ENCODE measurements around the gene RNF157. TPM values are rescaled to one million over a fixed set of nuclear protein-coding genes. Genes with fewer than 3 reads are reported as not detected.
A peak's percentile ranks its signal among the peaks of the same experiment; 100 is the strongest.
"Not testable (repeated sequence)": the region's sequence is repeated elsewhere in the genome, so short reads cannot be mapped to it uniquely, and the experiment has no call there.

Gene RNF157
- total RNA-seq, 1 donor from 2014 or later: 18.0 TPM

DNA sequence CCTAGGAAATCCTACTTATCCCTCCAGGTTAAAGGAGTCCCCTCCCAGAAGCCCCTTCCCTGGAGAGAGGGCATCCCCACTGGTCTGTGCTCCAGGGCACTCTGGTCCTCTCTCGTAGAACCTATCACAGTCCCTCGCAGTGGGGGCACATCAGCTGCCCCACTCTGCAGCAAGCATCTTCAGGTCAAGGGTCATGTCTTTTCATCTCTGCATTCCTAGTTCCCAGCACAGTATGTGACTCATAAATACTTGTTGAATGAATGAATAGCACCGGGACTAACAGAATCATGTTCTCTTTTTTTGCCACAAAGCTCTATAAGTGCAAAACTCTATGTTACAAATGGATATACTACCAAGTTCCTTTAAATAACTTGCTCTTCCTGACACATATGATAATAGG is 36.0 kb downstream of the RNF157 start:
- intact Hi-C loops (cut with micrococcal nuclease): no loop called here
- DNase-seq (no peak), ATAC-seq (no peak)

DNA sequence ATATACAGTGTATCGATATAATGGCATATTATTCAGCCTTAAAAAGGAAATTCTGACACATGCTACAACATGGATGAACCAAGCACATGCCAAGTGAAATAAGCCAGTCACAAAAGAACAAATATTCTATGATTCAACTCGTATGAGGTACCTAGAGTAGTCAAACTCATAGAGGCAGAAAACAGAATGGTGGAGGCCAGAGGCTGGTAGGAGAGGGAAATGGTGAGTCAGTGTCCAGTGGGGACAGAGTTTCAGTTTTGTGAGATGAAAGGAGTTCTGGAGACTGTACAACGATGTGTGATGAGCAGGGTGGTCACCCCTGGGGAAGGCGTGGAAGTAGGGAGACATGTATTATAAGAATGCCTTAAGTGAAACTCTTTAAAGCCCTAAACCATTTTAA is 39.9 kb downstream of the RNF157 start:
- DNase-seq: no peak
- intact Hi-C loops (cut with micrococcal nuclease): no loop called here
- ATAC-seq: no peak

DNA sequence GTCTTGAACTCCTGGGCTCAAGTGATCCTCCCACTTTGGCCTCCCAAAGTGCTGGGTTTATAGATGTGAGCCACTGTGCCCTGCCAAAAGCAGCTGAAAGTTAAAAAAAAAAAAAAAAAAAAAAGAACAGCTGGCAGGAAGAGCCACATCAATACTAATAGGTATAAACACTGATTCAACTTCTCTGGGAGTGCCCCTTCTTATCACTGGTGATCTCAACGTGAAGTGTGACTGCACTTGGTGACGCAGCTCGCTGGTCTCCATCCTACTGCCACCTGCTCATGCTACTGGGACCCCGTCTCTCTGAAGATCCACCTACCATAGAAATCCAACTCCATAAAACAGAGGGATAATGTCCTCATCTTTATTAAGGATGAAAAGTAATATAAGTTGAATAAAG is 40.8 kb downstream of the RNF157 start:
- intact Hi-C loops (cut with micrococcal nuclease): loop anchor here (10.0 kb wide), 1 partner anchor 55 kb away; no protein-coding TSS in a partner anchor
- ATAC-seq (no peak), DNase-seq (no peak)

DNA sequence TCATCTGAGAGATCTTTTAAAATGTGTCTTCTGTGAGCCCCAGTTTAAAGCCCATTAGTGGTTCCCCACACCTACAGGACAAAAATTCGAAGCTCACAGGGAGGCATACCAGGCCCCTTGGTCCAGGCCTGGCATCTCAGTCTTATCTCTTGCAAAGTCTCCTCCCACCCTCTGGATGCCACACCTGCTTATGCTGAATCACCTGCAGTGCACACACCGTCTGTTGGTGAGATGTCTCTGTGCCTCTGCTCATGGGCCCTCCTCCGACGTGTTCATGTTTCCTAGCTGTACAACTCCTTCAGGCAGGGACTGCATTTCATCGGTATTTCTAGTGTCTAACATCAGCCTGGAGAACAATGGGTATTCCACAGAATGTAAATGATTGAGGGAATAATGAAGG is 41.6 kb downstream of the RNF157 start:
- ATAC-seq: no peak
- intact Hi-C loops (cut with micrococcal nuclease): loop anchor here (10.0 kb wide), 1 partner anchor 56 kb away; no protein-coding TSS in a partner anchor
- DNase-seq: no peak

DNA sequence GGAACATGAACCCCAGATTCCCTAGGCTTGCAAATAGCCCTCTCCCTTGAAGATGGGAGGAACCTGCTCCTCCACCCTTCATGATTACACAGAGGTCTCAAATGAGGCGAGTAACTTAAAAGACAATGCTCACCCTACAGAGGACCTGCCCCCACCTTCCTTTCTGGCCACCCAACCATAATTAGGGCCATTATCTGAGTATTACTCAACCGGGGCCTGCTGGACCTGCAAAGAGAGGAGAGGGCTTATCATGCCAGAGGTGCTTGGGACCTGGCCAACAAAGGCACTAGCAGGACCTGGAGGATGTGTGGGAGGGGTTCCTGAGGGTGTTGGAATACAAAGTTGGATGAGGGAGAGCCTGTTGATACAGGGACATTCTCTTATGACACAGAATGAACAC is 42.4 kb downstream of the RNF157 start:
- DNase-seq (peak; percentile 76), ATAC-seq (peak; percentile 82)
- intact Hi-C loops (cut with micrococcal nuclease): loop anchor here (10.0 kb wide), 1 partner anchor 57 kb away; no protein-coding TSS in a partner anchor

DNA sequence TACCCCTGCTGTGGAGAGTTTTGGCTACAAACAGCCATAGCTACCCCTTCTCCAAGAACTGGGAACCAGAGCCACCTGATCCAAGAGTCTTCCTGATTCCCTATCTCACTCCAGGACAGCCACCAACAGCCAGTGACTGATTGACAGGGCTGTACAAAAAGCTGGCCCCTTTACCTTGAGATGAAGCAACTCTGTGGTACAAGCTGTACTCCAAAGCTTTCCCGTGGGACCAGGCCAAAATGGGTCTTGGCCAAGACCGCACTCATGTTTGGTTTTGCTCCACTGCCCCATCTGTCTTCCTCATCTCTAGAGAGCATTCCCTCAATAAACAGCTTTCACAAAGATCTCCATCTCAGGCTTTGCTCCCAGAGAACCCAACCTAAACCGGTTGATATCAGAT is 43.6 kb downstream of the RNF157 start:
- intact Hi-C loops (cut with micrococcal nuclease): loop anchor here (10.0 kb wide), 1 partner anchor 58 kb away; no protein-coding TSS in a partner anchor
- ATAC-seq (peak; percentile 93), DNase-seq (peak; percentile 85)

DNA sequence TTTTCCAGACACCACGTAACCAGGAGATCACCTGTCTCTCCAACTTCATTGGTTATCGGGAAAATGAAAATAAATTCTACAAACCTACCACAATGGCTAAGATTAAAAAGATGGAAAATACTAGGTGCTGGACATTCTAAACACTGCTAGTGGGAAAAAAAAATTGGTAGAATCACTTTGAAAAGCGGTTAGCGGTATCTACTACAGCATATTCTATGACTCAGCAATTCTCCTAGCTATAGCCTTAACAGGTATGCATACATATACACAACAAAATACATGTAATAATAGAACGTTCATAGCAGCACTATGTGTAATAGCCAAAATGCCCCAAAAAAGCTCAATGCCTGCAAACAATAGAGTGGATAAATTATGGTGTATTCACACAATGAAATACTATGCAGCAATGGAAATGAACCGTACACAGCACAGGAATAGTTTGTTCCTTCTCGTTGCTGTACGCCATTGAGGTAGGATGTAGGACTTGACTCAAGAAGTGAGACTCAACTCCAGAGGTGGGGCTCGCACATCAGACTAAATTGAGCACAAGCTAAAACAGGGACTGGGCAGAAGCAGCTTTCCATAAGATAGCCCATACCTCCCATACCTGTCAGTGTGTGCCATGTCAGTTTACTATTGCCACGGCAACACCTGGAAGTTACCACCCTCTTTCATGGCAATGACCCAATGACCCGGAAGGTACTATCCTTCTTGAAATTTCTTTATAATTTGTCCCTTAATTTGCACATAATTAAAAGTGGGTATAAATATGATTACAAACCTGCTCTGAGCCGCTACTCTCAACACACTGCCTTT is 44.8 kb downstream of the RNF157 start:
- ATAC-seq (no peak), DNase-seq (no peak)
- intact Hi-C loops (cut with micrococcal nuclease): loop anchor here (10.0 kb wide), 1 partner anchor 59 kb away; no protein-coding TSS in a partner anchor

DNA sequence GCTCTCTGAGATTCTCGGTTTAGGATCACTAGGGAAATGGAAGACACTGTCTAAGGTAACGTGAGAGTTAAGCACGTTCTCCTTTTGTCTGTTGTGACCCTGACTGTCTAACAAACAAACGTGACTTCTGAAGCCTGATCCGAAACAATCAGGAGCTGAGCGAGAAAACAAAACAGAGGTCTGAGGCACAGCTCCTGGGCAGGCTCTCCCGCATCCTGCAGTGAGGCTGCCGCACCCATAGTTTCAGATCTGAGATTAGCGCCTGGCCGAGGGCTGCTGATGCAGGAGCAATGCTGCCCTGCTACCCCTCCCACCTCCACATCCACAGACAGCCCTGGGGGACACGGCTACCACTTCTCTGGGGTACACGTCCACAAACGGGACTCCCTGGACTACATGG is 46.7 kb downstream of the RNF157 start:
- DNase-seq: no peak
- intact Hi-C loops (cut with micrococcal nuclease): loop anchor here (10.0 kb wide), 1 partner anchor 61 kb away; no protein-coding TSS in a partner anchor
- ATAC-seq: no peak

DNA sequence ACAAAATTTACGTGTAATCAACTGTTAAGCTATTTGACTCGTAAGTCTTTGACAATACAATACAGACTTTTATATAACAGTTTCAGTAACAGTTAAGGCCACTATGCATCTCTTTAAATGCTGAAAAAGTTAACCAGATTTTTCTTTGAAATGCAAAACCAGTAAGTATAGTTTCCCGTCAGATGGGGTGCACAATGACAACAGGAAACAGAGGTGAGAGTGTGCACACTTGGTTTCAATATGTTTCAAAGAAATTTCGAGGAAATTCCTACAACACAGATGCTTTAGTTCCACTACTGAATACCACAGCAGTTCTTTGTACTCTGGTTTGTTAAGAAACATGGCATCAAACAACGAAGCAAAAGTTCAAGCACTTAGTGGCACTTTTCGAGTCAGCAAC is 48.4 kb downstream of the RNF157 start:
- ATAC-seq (no peak), DNase-seq (no peak)
- intact Hi-C loops (cut with micrococcal nuclease): loop anchor here (10.0 kb wide), 1 partner anchor 63 kb away; no protein-coding TSS in a partner anchor

DNA sequence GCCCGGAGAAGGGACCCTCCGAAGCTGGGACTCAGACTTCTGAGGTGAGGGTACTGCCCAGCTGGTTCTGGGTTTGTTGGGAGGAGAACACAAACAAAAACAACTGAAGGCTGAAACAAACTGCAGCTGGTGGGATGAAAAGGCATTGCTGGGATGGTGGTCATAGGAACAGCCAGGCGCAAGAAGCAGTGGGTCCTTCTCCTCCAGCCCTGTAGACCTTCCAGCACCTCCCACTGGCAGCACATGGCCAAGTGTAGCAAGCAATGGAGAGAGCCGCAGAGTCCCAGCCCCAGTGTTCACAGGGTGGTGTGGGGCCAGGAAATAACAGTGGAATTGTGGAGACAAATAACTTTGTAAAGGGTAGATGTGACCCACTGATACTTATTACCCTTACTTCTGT is 50.6 kb downstream of the RNF157 start:
- ATAC-seq: no peak
- no peak for DNase-seq
- intact Hi-C loops (cut with micrococcal nuclease): loop anchor here (10.0 kb wide), 1 partner anchor 65 kb away; no protein-coding TSS in a partner anchor

DNA sequence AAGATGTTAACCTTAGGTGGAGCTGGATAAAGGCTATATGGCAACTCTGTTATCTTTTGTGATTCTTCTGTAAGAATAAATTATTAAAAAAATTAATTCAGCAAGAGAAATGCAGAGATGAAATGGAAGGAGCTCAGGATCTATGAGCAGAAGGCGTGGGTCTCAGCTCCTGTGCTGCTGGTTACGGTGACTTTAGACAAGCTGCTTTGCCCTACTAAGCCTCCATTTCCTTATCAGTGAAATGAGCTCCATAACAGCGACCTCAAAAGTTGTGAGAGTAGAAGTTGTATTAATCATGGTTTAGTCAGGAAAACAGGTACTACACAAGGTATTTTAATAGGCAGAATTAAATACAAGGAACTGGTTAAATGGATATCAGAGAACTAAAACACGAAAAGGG is 51.0 kb downstream of the RNF157 start:
- intact Hi-C loops (cut with micrococcal nuclease): no loop called here

DNA sequence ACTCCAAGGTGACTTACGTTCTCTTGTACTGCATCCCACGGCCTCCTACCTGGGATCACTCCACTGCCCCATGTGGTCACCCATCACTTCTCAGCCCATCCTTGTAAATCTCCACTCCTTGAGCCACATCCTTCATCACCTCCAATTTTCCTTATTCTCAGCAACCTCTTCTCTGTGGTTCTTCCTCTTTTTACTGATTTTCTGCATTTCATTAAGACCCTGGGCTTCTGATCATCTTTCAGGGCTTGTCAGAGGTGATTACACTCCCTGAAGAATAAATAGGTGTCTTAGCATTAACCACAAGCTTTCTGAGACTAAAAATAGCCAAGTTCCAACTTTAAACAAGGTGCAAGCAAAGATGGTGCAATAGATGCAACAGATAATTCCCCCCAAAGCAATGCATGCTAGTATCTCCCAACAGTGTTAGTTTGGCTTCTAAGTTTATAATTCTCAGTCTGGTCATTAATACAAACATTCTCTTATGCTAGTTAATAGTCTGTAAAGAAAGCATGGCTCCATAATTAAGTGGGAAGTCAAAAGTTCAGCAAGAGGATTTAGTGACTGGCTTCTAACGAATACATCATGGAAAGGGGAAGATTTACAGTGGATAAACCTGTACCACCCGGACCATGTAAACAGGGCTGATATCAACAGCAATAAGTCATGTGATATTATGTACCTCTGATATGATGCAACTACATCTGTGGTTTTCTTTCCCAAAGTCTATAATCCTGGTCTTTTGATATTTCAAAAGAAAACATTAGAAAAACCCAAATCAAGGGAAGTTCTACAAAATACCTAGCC is 51.9 kb downstream of the RNF157 start:
- DNase-seq: no peak
- no peak for ATAC-seq

More for the DNA sequence above, 51.0 kb downstream of the RNF157 start:
- no peak for ATAC-seq
- DNase-seq: no peak

DNA sequence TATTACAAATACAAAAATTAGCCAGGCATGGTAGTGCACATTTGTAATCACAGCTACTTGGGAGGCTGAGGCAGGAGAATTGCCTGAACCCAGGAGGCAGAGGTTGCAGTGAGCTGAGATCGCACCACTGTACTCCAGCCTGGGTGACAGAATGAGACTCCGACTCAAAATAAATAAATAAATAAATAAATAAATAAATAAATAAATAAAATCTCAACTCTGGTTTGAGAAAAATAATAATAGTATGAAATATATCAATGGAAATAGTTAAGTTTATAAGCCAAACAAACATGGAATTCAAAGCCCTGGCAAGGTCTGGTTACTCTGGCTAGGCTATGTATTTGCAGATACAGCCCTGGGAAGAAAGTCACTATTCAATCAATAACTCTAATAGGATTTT is 53.5 kb downstream of the RNF157 start:
- ATAC-seq; intact Hi-C loops (cut with micrococcal nuclease); DNase-seq: not testable (repeated sequence)

More for the DNA sequence above, 51.9 kb downstream of the RNF157 start:
- intact Hi-C loops (cut with micrococcal nuclease): no loop called here

DNA sequence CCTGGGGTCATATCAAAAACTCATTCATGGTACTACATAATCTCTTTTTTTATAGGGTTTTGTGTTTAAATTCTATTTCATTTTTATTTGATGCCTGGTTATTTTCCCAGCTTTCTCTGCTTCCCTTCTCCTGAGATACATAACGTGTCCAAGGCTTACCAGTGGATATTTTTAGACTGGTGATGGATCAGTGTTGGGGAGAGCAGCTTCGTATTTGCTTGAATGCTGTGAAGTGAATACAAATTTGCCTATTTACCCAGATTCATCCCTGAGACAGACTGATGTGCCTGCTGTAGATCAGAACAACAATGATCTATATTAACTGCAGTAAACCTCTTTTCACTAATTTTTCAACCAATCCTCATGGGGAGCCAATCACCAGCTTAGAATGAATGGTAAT is 56.0 kb downstream of the RNF157 start:
- DNase-seq (no peak), ATAC-seq (no peak)
- intact Hi-C loops (cut with micrococcal nuclease): no loop called here

DNA sequence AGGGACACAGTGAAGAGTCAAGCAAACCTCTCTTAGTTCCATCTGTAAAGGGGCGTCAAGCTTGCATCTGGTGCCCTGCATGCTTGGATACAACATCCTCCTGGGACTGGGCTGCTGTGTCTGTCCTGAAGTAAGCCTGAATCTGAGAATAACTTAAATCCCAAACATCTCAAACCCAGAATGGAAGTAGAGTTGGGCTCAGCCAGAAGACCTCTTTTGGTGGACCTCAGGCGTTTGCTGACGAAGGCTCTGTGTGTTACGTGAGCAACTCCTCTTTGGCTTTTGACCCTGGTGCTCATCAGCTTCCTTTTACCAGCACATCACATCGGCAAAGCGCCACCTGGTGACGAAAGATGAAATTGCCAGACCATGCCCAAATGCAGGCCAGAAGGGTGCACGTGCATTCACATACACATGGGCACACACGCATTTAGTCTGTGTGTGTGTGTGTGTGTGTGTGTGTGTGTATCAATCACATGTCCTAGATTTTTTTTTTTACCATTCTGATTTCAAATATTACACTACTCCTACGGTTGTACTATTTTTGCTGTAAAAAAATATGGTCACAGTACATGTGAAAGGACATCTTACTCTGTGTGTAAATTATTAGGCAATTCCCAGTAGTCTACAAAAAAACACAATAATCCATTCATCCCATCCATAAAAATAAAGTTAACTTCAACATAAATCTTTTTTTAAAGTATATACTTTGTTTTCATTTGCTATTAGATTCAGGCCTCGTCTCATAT is 58.1 kb downstream of the RNF157 start:
- ATAC-seq: peak; percentile 92
- intact Hi-C loops (cut with micrococcal nuclease): no loop called here
- DNase-seq: peak; percentile 90

DNA sequence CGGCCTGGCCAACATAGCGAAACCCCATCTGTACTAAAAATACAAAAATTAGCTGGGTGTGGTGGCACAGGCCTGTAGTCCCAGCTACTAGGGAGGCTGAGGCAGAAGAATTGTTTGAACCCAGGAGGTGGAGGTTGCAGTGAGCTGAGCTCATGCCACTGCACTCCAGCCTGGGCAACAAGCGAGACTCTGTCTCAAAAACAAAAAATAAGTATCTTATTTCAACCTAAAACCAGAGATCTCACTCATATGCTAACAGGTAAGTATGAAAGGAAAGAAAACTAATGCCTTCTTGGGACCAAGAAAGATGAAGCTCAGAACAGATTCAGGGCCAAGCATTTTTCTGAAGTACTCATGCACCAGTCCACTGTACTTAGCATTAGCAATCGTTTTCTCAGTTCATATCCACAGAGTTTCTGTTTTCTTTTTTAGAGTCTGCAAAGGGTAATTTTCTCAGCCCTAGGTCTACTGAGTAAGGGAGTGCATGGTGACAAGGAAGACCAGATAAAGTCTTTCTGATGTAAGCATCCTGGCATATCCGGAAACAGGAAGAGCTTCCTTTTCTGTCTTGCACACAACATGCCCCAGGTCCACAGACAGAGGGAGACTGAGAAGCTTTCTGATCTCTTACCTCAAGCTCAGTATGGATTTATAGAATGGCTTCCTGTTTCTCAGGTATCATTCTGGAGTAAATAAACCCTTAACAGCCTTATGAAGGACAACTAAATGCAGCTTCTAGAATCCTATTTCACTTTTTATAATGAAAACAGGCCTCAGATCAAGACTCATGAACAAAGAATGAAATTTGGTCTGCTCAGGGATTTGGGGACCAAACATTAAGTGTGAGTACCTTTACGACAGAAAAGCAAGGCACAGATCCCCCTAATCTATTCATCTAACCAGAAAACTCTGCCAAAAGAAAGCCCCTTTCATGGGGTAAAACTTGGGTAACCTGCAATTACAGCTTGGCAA is 60.5 kb downstream of the RNF157 start:
- ATAC-seq (no peak), DNase-seq (no peak)
- intact Hi-C loops (cut with micrococcal nuclease): no loop called here

DNA sequence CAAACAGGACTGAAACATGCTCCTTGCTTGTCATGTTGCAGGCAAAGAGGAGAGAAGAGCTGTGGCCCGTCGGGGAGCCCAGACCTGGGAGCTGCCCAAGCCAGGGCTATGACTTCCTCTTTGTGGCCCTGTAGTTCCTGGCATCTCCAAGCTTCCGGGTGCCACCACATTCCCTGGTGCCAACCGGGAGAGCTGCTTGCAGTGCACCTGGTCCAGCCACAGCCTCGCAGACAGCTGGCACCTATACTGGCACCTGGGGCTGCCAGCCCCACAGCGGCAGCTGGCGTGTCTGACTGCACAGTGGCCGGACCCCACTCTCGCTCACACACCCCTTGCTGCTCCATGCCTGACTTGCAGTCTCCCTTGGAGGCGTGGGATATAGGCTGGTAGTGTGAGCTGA is 62.2 kb downstream of the RNF157 start:
- intact Hi-C loops (cut with micrococcal nuclease): no loop called here
- DNase-seq (no peak), ATAC-seq (no peak)

All from left ventricle myocardium superior (tissue), 1 donor.